Mammary epithelial cell (primary cell): ENCODE measurements around the gene IMPG2.

Experiments
- EZH2 ChIP-seq: IDR thresholded peaks from 2 replicates; pipeline ENCODE4 v1.6.1; 2012; ENCODE audit warnings: low read length, inconsistent platforms, borderline replicate concordance
- TF ChIP-seq, protein P1 (sequence below), 2 donors: IDR thresholded peaks in 1 of 2; conservative IDR thresholded peaks in 1 of 2; 2 replicates each; pipeline ENCODE4 v1.5.1; 2011 to 2012; ENCODE audit warnings: inconsistent platforms in 2 of 2, low read length in 2 of 2, mild to moderate bottlenecking in 2 of 2, control low read depth in 1 of 2, low read depth in 1 of 2; ENCODE audit not compliant: insufficient read depth in 1 of 2; ENCODE audit errors: extremely low read depth in 1 of 2

GRCh38 chr3:101292027-101292426 is 28.3 kb downstream of the IMPG2 start:
- TF ChIP-seq, protein P1, sequence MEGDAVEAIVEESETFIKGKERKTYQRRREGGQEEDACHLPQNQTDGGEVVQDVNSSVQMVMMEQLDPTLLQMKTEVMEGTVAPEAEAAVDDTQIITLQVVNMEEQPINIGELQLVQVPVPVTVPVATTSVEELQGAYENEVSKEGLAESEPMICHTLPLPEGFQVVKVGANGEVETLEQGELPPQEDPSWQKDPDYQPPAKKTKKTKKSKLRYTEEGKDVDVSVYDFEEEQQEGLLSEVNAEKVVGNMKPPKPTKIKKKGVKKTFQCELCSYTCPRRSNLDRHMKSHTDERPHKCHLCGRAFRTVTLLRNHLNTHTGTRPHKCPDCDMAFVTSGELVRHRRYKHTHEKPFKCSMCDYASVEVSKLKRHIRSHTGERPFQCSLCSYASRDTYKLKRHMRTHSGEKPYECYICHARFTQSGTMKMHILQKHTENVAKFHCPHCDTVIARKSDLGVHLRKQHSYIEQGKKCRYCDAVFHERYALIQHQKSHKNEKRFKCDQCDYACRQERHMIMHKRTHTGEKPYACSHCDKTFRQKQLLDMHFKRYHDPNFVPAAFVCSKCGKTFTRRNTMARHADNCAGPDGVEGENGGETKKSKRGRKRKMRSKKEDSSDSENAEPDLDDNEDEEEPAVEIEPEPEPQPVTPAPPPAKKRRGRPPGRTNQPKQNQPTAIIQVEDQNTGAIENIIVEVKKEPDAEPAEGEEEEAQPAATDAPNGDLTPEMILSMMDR (conservative IDR thresholded peaks at IDR 0.05 in 1 of 2, IDR thresholded peaks at IDR 0.05 in 1 of 2; ENCODE audit: extremely low read depth in 1 of 2, insufficient read depth in 1 of 2, low read depth in 1 of 2, low read length in 2 of 2): no peak
- no peak for TF ChIP-seq EZH2
